Skeletal muscle tissue (tissue), 4 donors: ENCODE data around the gene SUN5. TPM values are rescaled to one million over a fixed set of nuclear protein-coding genes. Genes with fewer than 3 reads are reported as not detected.

Experiments used
- H3K27ac ChIP-seq: one replicate; pipeline ENCODE4 v1.7.0; 2013; ENCODE audit warnings: mild to moderate bottlenecking, low read depth, low read length, inconsistent platforms
- H3K27me3 ChIP-seq, 3 donors: one replicate each; pipeline ENCODE4 v1.7.0; 2013; ENCODE audit warnings: low read length in 3 of 3; ENCODE audit not compliant: control insufficient read depth in 3 of 3, insufficient read depth in 3 of 3
- H3K36me3 ChIP-seq, 3 donors: one replicate each; pipeline ENCODE4 v1.7.0; 2013; ENCODE audit warnings: low read length in 3 of 3; ENCODE audit not compliant: control insufficient read depth in 3 of 3, insufficient read depth in 3 of 3
- H3K4me1 ChIP-seq, 3 donors: one replicate each; pipeline ENCODE4 v1.7.0; 2013; ENCODE audit warnings: low read length in 3 of 3, mild to moderate bottlenecking in 3 of 3; ENCODE audit not compliant: control insufficient read depth in 3 of 3, insufficient read depth in 3 of 3
- H3K4me3 ChIP-seq, 3 donors: one replicate each; pipeline ENCODE4 v1.7.0; 2013; ENCODE audit warnings: low read length in 3 of 3
- H3K9ac ChIP-seq, 3 donors: one replicate each; pipeline ENCODE4 v1.7.0; 2013; ENCODE audit warnings: low read length in 3 of 3, mild to moderate bottlenecking in 3 of 3, moderate library complexity in 2 of 3, low read depth in 1 of 3
- H3K9me3 ChIP-seq, 3 donors: one replicate each; pipeline ENCODE4 v1.7.0; 2013; ENCODE audit warnings: low read length in 3 of 3; ENCODE audit not compliant: control insufficient read depth in 3 of 3
- total RNA-seq: library from RNA; depleted of rRNA; stranded (reverse); fragments of >200 nt; gene quantifications from one replicate; pipeline ENCODE4 v1.2.3, GENCODE V29; 2014
- donor health status: Osteomylitis.

The SUN5 gene
- total RNA-seq, 1 donor from 2014 or later: not detected

- Histone ChIP-seq H3K9me3 (no peaks in the 10 kb centered on the region), H3K27ac (no peak overlapping the region), H3K36me3 (no peaks in the 10 kb centered on the region), H3K4me3 (no peak overlapping the region), H3K9ac (no peak overlapping the region), H3K4me1 (no peaks in the 10 kb centered on the region), H3K27me3 (peaks cover 36 to 55% (median 46%) of the 10 kb centered on the region in 3 donors)
Observed at GRCh38 chr20:33014336-33015113, 10.3 kb upstream of the SUN5 start.

GRCh38 chr20:33013701-33014326 lies 9.6 kb upstream of the SUN5 start:
- Histone ChIP-seq H3K4me3 (no peak overlapping the region), H3K4me1 (no peaks in the 10 kb centered on the region), H3K27me3 (peaks cover 36 to 53% (median 46%) of the 10 kb centered on the region in 3 donors), H3K27ac (no peak overlapping the region), H3K36me3 (no peaks in the 10 kb centered on the region), H3K9ac (no peak overlapping the region), H3K9me3 (no peaks in the 10 kb centered on the region)

- H3K27me3 ChIP-seq: peaks cover 32 to 53% (median 46%) of the 10 kb centered on the region in 3 donors
- no peaks in the 10 kb centered on the region for H3K9me3 ChIP-seq
- no peaks in the 10 kb centered on the region for H3K36me3 ChIP-seq
- H3K4me1 ChIP-seq: no peaks in the 10 kb centered on the region
- H3K9ac ChIP-seq: no peak overlapping the region
- H3K27ac ChIP-seq: no peak overlapping the region
- no peak overlapping the region for H3K4me3 ChIP-seq
Observed at GRCh38 chr20:33012327-33013189, 8.3 kb upstream of the SUN5 start.

GRCh38 chr20:33010674-33011449 lies 6.6 kb upstream of the SUN5 start:
- H3K27ac ChIP-seq: no peak overlapping the region
- H3K9ac ChIP-seq: no peak overlapping the region
- H3K4me1 ChIP-seq: no peaks in the 10 kb centered on the region
- H3K27me3 ChIP-seq: peaks cover 22 to 48% (median 40%) of the 10 kb centered on the region in 3 donors
- H3K4me3 ChIP-seq: no peak overlapping the region
- H3K36me3 ChIP-seq: no peaks in the 10 kb centered on the region
- H3K9me3 ChIP-seq: peaks cover 0 to 2% (median 0%) of the 10 kb centered on the region in 3 donors

- Histone ChIP-seq H3K27me3 (peaks cover 17 to 43% (median 35%) of the 10 kb centered on the region in 3 donors), H3K9me3 (peaks cover 3 to 5% (median 5%) of the 10 kb centered on the region in 3 donors), H3K4me1 (no peaks in the 10 kb centered on the region), H3K27ac (no peak overlapping the region), H3K9ac (no peak overlapping the region), H3K36me3 (no peaks in the 10 kb centered on the region), H3K4me3 (no peak overlapping the region)
Observed at GRCh38 chr20:33010133-33010504, 5.9 kb upstream of the SUN5 start.

GRCh38 chr20:33009214-33010132 lies 5.2 kb upstream of the SUN5 start:
- no peaks in the 10 kb centered on the region for H3K36me3 ChIP-seq
- H3K4me3 ChIP-seq: no peak overlapping the region
- peaks cover 3 to 7% (median 5%) of the 10 kb centered on the region in 3 donors for H3K9me3 ChIP-seq
- no peaks in the 10 kb centered on the region for H3K4me1 ChIP-seq
- peaks cover 11 to 36% (median 29%) of the 10 kb centered on the region in 3 donors for H3K27me3 ChIP-seq
- no peak overlapping the region for H3K27ac ChIP-seq
- no peak overlapping the region for H3K9ac ChIP-seq

- no peak overlapping the region for H3K9ac ChIP-seq
- peaks cover 7 to 27% (median 20%) of the 10 kb centered on the region in 3 donors for H3K27me3 ChIP-seq
- H3K4me3 ChIP-seq: no peak overlapping the region
- peaks cover 3 to 7% (median 5%) of the 10 kb centered on the region in 3 donors for H3K9me3 ChIP-seq
- H3K27ac ChIP-seq: no peak overlapping the region
- no peaks in the 10 kb centered on the region for H3K36me3 ChIP-seq
- no peaks in the 10 kb centered on the region for H3K4me1 ChIP-seq
Observed at GRCh38 chr20:33008336-33009213, 4.3 kb upstream of the SUN5 start.
